ENCODE measurements around the gene PDE6D.
"Not testable (repeated sequence)": the region's sequence is repeated elsewhere in the genome, so short reads cannot be mapped to it uniquely, and the experiment has no call there.

The PDE6D gene

DNA sequence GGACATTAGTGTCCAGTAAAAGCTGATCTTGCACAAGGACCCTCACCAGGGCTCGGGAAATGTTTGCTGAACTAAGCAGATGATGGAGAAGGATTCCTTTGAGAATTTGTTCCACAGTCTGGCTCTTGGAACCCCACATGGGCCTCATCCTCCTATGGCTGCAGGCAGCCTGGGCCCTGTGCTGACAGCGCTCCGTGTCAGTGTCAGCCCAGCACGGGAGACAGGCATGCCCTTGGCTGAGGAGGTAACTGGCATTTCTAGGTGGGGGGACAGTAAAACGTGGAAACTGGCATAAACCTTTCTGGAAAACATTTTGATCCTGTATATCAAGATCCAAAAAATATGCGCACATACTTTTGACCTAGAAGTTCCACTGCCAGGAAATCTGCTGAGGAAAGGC is 62.3 kb downstream of the PDE6D start:
- DNase-seq: no peak

DNA sequence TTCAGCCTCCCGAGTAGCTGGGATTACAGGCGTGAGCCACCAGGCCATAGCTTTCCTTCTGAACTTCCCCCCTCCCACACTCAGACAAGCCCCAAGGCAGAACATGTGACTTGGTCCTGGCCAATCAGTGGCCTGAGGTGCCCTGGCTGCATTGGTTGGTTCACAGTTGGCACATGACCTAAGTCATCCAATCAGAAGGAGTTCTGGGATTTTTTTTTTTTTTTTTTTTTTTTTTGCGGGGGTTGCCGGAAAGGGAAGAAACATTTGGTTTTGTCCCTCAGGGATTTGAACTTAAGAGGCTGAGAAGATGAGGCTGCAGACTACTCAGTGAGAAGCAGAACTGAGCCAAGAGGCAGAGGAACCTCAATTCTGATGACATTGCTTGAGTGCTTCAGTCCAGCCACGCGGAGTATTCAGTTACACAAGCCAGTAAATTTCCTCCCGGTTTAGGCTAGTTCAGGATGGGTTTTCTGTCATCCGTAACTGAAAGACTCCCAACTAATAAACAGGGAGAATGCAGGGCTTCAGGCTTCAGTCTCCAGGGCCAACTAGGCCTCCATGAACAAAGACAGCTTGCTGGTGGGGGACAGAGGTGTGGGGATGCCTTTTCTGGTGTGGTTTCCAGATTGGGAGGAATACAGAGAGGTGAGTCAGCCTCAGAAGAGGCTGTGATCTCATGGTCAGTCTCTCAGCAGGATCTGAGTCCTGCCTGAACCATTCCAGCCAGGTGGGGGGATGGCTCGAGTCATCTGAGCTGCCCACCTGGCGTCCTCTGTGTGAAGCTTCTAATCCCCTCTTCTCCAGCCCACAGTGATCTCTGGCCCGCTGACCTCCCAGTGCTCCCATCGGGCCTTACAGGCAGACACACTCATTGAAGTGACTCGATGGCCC is 63.6 kb downstream of the PDE6D start:
- peak; percentile 50 for DNase-seq

DNA sequence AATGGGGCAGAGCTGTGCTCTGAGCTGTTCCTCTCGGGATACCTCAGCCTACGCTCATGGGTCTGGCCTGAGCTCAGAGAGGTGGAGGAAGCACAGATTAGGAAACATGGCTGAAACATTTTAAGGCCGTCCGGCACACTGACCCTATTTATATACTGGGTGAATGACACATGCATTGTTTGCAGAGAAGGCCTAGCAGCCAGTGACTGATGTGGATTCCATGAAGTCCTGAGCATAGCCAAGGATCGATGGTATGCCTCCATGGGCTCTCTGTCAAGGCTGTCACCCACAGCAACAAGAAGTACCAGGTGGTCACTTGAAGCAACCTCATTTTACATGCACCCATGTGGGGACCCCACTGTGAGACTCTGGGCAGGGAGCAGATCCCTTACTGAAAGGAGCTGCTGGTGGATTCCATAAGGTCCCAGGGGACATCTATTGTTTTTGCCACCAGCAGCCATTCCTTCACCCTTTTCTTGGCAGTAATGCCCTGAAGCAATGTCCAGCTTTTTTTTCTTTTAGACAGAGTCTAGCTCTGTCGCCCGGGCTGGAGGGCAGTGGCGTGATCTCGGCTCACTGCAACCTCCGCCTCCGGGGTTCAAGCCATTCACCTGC is 64.3 kb downstream of the PDE6D start:
- no peak for DNase-seq

DNA sequence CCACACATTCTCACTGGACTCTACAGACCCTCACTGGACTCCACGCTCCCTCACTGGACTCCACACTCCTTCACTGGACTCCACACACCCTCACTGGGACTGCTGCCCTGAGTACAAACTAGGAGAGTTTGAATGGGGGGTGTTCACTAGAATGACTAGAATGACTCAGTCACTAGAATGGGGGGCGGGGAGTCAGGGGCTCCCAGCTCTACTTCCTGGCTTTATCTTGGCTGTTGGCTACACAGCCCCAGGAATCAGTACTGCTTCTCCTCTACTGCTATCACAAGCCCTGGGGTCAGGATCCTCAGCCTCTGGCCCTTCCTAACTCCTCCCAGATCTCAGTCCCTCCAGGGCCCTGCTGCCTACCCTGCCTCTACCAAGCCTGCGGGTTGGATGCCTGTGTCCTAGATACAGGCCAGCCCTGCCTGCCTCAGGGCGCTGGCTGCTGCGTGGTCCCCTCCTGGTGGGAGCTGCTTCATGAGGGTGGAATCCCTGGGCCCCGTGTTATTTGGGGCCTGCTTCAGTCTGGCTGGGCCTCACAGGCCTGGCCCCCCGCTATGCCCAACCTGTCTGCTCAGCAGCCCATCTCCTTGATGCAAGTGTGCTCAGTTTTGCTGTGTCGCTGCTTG is 65.0 kb downstream of the PDE6D start:
- peak; percentile 8 for DNase-seq

DNA sequence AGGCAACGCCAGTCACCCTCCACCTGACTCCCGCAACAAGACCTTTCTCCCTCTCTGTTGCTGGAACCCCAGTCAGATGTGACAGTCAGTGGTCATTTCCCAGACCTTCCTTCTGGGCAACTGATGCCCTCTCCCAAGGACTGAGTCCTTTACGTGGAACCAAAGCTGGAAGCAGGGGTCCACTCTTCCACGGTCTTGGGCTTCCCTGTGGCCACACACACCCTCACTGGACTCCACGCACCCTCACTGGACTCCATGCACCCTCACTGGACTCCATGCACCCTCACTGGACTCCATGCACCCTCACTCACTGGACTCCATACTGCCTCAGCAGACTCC is 65.6 kb downstream of the PDE6D start:
- DNase-seq: no peak

DNA sequence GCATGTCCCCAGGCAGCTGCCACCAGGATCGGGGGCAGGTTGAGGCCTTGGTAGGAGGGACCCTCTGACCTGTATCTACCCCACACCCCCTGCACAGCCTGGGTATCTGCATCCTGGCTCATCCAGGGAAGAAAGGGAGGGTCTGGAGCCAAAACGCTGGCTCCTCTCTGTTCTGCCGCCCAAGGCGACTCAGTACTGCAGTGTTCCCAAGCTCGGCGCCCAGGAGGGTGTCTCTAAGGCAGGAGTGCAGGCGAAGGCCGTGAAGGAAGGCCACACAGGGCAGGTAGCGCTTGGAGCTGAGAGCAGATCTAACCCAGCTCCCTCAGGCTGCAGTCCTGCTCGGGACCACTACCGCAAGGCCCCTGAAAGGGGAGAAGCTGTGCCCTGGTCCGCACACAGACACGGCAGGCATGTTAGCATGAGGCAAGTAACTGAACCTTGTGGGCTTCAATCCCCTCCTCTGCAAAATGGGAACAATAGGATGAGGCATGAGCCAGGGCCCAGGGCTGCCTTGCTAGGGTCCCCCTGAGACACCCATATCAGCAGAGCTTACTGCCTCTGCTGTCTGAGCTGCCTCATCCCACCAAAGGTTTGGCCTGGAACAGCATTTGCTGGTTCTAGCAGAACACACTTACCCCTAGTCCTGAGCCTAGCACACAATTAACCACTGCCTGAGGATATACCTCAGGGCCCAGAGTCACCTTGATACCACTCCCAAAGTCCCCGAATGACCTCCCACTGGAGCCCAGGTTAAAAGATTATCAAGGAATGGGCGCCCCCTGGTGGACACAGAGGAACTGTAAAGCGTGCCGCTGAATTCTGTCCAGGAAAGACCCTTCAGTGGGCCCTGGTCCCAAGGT is 66.2 kb downstream of the PDE6D start:
- DNase-seq: peak; percentile 83

DNA sequence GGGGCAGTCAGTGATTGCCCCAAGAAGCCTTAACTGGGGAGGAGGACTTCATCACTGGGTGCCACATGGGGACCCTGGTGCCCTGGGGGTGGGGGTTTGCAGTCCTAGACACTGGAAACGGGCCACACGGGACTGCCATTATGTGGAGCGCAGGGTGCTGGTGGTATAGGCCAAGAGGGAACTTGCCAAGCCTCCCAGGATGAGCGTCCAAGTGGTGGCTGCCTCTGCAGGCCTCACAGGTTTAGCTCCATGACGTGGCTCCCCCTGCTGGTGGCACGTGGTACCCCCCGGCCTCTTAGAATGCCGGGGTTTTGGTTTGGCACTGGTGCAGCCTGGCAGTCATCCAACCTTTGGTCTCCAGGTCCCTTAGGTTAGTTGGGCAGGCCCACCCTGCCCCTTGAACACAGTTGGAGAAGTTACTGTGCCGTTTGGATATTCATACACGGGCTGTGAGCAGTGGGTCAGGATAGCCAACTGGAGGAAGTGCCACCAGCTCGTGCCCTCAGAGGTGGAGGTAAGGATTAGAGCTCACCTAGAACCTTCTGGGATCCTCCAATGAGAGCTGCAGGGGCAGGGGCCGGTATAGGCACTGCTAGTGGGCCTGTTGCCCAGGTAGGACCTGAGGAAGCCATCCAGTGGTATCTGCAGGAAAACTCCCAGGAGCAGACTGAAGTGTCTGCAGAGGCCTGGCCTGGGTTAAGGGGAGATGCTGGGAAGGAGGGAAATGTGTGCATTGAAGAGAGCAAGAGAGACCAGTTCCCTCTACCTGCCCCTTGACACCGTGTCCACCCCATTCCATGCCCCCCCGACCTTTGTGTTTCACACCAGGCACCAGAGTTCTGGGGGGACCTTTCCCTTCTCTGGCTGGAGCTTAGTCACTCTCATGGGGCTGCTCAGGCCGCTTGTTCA is 67.1 kb downstream of the PDE6D start:
- peak; percentile 92 for DNase-seq

DNA sequence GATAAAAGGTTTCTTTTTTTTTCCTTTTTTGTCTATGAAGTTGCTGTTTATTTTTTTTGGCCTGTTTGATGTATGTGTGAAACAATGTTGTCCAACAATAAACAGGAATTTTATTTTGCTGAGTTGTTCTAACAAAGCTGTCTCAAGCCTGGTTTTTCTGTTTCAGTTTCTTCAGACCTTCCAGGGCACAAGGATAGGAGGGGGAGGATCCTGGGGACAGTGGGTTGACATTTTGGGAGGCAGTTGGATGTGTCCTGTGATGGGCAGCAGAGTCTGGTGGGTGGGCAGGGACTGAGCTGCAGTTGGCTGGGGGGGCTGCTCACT is 67.7 kb downstream of the PDE6D start:
- not testable (repeated sequence) for DNase-seq

DNA sequence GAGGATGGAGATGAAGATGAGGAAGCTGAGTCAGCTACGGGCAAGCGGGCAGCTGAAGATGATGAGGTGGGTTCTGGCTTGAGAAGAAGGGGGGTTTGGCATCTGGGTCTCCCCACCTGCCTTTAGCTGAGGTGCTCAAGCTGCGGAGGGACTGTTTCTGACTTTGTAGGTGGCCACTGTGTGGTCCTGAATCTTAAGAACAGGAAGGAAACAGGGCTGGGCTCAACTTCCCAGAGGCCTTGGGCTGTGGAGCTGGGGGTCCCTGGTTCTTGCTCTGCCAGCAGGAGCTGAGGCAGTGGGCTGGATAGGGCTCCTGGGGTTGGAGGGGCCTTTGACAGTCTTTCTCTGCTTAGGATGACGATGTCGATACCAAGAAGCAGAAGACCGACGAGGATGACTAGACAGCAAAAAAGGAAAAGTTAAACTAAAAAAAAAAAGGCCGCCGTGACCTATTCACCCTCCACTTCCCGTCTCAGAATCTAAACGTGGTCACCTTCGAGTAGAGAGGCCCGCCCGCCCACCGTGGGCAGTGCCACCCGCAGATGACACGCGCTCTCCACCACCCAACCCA is 68.5 kb downstream of the PDE6D start:
- DNase-seq: peak; percentile 33

DNA sequence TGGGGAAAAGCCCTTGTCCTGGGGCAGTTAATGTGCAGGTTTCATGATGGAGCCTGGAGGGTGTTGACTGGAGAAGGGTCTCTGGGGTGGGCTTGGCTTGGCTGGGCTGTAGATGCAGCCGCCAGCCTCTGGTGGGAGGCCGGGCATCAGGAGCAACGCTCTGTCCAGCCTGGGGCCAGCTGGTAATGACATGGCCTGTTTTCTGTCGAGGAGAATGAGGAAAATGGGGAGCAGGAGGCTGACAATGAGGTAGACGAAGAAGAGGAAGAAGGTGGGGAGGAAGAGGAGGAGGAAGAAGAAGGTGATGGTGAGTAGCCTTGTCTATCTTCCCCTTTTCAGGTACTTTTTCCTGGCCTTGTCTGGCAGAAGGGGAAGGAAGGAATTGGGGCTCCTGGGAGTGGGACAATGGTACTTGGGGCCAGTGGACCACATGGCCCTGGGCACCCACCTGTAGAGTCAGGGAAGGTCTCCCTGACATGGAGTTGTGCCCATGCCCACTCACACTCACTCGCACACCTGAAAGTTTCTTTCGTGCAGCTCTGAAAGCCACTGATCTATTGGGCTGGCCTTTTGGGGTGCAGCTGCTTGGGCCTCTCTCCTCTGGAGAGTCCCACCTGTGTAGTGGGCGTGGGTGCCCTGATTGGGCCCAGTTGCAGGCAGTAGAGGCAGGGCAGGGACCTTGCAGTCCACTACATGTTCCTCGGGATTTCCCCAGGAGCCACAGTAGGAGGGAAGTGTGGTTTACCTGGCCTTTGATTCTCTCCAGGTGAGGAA is 69.2 kb downstream of the PDE6D start:
- peak; percentile 15 for DNase-seq

DNA sequence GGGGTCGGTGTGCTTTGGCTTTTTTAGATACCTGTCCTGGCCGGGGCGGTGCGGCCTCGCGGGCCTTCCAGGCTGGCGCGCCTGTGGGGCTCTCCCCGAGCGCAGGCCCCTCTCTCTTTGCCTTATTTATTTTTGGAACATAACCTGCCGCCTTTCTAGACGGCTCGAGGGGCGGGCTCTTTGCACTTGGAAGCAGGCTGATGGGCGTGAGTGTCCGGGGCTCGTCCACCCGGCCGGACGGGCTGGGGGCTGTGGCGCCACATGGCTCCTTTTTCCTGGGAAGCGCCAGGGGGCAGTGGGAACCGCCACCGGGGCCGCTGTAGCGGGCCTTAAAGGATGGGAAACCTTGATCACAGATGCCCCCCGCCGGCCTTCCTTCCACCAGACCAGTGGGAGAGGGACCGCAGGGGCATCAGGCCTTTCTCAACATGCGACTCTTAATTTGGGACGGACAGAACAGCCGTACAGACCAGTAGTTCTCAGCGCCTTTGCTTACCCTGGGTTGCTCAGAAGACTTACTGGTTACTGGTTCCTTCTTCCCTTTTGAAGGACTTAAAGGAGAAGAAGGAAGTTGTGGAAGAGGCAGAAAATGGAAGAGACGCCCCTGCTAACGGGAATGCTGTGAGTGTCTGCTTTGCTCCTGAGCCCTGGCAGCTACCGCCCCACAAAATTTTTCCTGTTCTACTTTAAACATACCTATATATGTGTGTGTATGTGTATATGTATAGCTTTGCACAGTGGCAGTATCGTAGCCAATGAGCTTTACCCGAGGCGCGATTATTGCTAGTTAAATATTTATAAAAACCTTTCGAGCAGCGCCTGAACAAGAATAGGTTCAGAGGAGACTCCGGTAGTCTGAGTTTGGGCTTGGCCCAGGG is 70.0 kb downstream of the PDE6D start:
- peak; percentile 20 for DNase-seq

DNA sequence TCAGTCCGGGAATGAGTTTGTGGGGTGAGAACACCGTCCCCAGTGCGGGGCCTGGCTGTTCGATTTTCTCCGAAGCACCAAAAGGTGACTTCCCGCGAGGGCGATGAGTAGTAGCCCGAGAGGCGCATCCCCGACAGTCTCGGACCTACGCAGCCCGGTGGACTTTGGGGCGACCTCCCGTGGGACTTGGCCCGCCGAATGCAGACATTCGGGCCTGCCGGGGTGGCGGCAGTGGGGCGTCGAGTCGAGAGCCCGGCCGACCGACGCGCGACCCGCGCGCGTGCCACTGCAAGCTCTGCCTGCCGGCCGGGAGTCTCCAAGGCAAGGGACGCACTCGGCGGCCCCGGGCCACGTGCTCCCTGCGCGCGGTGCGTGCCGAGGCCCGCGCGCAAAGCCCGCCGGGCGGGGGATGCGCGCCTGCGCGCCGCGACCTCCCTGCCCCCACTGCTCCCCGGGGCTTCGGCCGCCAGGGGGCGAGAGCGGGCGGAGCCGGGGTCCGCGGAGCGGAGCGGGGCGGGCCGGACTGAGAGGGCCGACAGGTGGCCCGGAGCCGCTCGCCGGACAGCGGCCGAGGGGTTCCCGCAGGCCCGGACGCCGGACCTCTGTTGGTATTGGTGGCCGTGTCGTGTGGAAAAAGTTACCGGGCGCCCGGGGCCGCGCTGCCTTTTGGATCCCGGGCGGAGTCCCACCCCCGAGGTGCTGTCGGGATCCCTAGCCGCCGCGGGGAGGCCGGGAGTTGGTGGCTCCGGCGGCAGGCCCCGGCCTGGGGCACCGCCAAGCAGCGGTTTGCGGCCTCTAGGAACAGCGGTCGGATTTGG is 70.9 kb downstream of the PDE6D start:
- peak; percentile 89 for DNase-seq

DNA sequence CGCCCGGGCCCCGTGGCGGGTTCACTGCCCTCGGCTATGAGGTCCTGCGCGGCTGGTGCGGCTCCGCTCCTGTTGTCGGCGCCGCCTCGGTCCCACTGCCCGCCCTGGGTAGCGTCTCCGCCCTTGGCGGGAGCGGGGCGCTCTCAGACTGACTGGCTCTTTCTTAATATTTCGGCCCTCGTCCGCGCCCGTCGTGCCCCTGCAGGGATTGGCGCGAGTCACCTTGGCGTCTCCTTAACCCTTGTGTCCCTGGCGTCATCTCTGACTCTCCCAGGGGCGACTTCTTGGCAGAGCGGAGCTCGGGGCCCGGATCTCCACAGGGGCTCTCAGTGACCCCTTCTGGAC is 71.5 kb downstream of the PDE6D start:
- no peak for DNase-seq

DNA sequence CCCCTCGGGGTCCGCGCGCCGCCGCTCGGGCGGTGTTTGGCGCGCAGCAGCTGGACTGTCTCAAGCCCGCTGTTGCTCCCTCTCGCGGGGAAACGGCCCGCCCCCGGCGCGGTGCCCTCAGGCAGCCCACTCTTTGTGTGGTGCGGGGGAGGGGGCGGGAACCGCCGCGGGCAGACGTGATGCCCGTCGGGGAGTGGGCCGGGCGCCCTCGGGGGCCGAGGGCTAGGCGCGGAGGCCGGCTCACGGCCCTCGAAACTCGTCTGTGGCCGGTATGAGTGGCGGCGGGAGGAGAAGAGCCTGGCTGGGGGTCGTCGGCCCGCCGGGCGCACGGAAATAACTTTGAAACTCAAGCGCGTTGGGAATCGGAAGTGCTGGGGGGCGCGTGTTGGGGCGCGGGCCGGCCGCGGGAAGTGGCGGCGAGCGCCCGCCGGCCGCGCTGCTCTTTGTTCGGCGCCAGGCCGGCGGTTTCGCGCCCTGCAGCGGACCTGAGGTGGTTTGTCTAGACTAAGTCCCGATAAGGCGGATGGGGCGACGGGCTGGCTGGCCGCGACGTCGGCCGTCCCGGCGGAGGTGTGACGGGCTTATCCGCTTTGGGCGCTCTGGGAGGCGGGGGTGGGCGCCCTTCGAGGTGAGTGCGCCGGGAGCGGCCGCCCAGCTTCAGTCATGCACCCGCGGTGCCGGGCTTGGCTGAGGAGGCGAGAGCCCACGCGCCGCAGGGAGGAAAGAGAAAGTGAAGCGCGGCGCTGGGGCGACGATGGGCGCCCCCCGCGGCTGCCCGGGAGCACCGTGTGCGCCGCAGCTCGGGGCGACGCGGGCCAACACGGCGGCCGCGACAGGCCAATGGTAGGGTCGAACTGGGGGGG is 72.1 kb downstream of the PDE6D start:
- DNase-seq: peak; percentile 61

DNA sequence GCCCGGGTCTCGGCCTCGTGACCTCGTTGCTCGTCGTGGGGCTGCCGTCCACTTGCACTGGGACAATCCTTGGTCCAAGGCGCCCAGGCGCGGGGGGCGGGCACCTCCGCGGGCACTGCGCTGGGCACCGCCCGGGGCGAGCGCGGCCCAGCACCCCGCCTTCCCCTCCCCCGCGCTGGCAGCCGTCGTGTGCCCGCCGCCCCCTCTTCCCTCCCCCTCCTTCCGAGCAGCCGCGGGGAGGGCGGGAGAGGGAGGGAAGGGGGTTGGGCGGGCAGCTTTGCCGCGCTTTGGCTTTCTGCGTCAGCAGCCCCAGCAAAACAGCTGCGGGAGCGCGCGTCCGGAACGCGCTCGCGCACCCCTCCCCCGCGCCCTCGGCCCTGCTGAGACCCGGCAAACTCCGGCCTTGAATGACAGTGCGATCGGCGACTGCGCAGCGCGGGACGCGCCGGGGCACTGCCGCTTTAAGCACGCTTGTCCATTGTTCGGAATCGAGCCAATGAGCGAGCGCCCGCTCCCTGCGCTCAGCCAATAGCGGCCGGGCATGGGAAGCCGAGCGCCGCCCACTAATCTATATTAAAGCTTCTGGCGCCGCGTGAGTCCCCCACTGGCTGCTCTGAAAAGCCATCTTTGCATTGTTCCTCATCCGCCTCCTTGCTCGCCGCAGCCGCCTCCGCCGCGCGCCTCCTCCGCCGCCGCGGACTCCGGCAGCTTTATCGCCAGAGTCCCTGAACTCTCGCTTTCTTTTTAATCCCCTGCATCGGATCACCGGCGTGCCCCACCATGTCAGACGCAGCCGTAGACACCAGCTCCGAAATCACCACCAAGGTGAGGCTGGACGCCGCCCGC is 72.9 kb downstream of the PDE6D start, which contains the start of gene PTMA:
PTMA (plus strand) TSS at position 599 of the 846 bp plus-strand sequence; CDS start at position 781, 182 bp downstream.
- peak; percentile 100 for DNase-seq

DNA sequence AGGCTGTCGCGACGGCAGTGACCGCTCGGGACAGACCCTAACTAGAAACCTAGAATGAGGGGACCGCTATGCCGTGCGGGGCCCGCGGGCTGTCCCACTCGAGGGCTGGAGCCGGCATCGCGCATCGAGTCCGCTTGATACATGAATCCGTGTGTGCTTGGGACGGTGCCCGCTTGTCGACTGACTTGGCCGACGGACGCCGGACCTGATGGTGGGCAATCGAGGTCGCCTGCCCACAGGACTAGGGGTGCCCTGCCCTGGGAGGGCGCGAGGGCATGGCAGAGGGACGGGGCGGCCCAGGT is 73.5 kb downstream of the PDE6D start:
- no peak for DNase-seq
